ENCODE data around the gene PTGR2. TPM values are rescaled to one million over a fixed set of nuclear protein-coding genes. Genes with fewer than 3 reads are reported as not detected.
A peak's percentile ranks its signal among the peaks of the same experiment; 100 is the strongest.
"Not testable (repeated sequence)": the region's sequence is repeated elsewhere in the genome, so short reads cannot be mapped to it uniquely, and the experiment has no call there.

The PTGR2 gene
- total RNA-seq, 1 experiment from 2014 or later = 7.2 TPM

DNA sequence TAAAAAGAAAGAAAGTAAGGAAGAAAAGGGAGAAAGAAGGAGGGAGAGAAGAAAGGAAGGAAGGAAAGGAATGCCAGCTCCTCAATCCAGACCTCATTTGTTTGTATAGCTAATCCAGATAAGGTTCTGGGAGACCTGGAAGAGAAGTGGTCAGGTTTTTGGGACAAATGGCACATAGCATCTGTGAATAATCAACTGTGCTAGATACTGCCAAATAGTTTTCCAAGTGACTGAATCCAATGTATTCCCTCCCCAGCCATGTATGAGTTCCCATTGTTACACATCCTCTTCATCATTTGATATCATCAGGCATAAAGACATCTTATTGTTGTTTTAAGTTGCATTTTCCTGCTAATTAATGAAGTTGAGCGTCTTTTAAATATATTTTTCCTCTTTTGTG lies 18.6 kb upstream of the PTGR2 start:
- peak; percentile 87 for DNase-seq (ENCODE audit: low spot score)

DNA sequence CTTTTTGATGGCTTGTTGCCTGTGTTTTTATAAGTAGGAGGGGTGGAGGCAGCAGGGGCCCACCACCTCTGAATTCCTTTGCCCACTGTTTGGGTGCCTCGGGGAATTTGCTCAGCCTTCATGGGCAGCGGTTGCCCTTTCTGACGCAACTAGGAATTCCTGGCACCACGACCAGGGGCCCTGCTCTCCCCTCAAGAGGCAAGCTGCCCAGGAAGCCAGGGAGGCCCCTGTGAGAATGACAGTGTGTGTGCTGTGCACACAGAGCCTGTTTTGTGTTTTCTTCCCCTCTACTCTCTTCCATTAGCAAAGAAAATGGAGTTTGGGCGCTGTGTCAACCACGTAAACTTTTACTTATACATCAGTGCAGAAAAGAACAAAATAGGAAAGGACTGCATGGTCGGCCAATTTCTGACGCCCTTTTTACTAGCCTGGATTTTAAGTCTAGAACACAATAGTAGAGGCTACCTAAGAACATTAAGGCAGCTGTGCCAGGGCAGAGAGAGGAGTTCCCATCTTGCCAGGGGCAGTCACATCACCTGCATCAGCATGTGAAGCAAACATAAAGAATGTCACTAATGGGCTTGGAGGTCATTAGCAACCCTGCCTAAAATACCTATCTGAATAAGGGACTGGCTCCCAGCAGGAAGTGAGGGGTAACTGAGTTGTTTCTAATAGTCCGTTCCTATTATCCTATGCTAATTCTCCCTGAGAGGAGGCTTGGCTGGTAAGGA lies 17.9 kb upstream of the PTGR2 start:
- peak; percentile 92 for DNase-seq (ENCODE audit: low spot score)

DNA sequence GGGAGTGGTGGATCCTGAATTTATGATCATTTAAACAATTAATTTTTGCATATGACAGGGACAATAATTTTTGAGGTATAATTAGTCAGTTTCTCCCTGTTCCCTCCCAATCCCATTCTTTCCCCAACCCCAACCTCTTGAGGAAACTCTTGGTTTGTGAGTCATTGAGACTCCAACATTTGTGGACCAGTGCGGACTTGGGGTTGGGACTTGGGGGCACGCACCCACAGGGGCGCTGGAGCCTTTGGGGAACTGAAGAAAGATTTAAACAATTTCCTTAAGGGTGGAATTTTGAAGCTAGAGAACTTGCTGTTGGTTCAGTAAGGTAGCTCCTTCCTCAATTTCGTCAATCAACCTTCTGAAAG lies 17.4 kb upstream of the PTGR2 start:
- no peak for DNase-seq (ENCODE audit: low spot score)

DNA sequence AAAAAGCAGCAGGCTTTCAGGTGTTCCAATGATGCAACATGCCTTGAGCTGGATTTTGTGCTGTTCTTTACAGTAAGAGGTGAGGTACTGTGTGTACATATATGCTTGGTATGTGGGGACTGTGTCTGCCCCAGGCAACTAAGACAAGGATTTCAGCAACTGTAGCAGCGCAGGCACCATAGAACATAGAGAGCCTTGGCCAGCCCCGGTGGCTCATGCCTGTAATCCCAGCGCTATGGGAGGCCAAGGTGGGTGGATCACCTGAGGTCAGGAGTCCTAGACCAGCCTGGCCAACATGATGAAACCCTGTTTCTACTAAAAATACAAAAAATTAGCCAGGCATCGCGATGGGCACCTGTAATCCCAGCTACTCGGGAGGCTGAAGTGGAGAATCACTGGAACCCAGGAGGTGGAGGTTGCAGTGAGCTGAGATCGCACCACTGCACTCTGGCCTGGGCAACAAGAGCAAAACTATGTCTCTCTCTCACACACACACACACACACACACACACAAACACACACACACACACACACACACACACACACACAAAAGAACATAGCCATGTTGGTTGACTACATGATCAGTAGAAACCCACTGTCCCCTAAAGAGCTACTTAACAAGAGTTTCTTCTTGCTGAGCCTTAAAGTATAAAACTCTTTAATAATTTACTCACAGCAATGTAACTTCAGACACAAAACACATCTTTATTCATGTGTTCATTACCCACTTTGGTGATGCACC lies 13.2 kb upstream of the PTGR2 start:
- DNase-seq (ENCODE audit: low spot score) = not testable (repeated sequence)

DNA sequence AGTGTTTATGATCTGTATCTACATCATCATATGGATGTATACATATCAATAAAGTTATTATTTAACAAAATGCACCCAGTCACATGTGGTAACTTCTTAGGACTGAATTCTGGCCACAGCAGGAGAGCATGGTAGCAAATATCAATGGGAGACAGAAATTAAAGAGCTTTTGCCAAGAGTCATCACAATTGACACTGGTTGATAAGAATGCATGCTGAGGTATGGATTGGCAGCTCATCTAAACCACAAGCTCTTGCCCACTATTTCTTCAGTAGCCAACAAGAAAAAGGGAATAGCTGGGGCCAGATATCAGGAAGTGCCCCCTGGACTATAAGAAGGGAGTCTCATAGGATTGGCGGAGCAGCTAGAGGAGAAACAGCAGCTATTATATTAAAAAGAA lies 9.4 kb upstream of the PTGR2 start:
- no peak for DNase-seq (ENCODE audit: low spot score)

DNA sequence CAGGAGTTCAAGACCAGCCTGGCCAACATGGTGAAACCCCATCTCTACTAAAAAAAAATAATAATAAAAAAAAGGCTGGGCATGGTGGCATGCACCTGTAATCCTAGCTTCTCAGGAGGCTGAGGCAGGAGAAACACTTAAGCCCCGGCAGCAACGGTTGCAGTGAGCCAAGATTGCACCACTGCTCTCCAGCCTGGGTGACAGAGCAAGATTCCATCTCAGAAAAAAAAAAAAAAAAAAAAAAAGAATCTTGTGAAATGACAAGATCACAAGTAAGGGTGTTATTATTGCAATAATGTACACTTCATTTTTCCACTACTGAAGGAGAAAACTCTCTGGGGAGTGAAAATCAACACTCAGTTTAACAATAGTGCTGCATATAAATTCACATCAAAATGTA lies 8.8 kb upstream of the PTGR2 start:
- DNase-seq (ENCODE audit: low spot score) = no peak

DNA sequence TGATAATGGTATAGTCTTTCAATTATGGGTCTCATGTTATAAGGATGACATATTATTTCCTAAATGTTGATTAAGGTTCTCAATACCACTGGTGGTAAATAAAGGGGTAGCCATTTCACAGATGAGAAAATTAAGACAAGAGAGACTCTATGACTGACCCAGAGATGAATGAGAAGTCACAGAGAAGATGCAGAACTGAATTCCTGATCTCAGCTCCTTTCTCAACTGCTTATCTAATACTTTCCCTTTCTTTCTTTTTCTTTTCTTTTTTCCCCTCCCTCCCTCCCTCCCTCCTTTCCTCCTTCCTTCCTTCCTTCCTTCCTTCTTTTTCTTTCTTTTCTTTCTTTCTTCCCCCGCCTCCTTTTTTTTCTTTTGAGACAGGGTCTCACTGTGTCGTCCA lies 8.3 kb upstream of the PTGR2 start:
- no peak for DNase-seq (ENCODE audit: low spot score)

DNA sequence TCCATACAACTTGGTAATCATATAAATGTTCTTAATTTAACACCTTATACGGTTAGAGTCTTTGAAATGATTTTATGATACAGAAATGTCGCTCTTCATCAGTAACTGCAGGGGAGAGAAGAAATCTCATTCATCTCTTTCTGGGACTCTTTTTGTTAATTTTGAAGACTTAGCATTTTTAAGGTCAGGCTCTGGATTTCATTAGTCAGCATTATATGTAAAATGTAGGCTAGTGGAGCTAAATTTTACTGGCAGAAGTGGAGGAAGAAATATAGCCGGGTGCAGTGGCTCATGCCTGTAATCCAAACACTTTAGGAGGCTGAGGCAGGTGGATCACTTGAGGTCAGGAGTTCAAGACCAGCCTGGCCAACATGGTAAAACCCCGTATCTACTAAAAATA lies 4.7 kb upstream of the PTGR2 start:
- no peak for DNase-seq (ENCODE audit: low spot score)

DNA sequence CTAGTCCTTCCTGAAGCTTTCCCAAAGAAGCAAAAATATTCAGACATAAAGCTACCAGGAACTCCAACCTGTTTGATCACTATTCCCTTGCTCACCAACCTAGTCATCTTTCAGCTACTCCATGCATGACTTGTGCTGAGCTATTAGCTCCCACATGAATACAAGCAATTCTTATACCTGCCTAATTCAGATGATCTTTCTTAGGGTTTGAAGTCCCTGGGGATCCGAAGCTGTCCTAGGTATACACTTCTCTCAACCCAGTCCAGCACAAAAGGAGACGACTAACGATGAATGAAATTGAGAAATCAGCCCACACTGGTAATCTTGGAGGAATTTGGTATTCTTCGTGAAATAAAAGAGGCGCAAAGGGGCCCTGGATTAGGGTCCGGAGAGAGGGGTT lies 631 bp upstream of the PTGR2 start:
- no peak for DNase-seq (ENCODE audit: low spot score)

DNA sequence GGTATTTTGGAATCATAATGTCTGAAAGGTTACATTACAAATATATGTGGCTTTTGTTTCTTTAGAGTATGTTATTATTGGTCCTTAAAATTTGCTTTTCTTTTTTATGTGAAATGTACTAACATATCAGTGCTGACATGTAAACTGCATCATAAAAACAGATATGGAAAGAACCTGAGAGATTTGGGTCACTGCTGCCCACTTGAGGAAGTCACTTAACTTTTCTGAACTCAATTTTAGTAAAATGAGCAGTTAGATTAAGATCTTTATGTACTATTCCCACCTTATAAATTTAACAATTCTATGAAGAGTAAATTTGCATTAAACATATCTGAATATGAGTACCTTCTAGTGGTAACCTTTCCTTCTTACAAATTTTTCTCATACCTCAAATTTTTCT lies 7.5 kb downstream of the PTGR2 start:
- DNase-seq (ENCODE audit: low spot score) = no peak

DNA sequence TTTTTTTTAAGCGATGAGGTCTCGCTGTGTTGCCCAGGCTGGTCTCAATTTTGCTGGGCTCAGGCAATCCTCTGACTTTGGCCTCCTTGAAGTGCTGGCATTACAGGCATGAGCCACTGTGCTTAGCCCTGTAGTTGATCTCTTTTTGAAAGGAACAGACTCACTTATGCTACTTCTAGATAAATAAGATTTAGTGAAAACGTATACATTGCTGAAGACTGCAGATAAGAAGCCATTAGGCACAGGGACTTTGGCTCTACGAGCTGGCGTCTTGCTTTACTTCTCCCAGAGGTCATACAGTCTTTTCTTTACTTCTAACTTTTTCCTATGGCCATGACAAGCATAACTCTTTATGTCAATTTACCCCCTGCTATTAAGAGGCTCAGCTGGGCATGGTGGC lies 9.4 kb downstream of the PTGR2 start:
- DNase-seq (ENCODE audit: low spot score) = no peak

DNA sequence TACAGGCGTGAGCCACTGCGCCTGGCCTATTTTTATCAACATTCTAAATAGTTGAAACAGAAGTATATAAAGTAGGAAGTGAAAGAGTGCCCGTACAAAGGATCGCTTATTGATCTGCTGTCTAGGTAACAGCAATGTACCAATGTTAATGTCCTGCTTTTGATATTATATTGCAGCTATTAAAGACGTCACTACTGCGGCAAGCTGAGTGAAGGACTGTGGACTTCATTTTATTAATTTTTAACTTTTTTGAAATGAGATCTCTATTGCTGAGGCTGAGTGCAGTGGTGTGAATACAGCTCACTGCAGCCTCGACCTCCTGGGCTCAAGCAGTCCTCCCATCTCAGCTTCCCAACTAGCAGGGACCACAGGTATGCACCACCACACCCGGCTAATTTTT lies 10.8 kb downstream of the PTGR2 start:
- no peak for DNase-seq (ENCODE audit: low spot score)

DNA sequence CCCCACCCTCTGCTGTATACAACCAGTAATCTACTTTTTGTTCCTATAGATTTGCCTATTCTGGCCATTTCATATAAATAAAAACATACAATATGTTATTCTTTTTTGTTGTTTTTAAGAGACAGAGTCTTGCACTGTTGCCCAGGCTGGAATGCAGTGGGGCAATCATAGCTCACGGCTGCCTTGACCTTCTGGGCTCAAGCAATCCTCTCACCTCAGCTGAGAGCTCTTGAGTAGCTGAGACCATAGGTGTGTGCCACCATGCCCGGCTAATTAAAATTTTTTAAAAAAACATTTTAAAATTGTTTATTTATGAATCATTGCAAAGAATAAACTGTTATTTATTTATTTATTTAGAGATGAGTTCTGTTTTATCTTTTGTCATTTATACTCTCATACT lies 11.6 kb downstream of the PTGR2 start:
- DNase-seq (ENCODE audit: low spot score) = no peak

DNA sequence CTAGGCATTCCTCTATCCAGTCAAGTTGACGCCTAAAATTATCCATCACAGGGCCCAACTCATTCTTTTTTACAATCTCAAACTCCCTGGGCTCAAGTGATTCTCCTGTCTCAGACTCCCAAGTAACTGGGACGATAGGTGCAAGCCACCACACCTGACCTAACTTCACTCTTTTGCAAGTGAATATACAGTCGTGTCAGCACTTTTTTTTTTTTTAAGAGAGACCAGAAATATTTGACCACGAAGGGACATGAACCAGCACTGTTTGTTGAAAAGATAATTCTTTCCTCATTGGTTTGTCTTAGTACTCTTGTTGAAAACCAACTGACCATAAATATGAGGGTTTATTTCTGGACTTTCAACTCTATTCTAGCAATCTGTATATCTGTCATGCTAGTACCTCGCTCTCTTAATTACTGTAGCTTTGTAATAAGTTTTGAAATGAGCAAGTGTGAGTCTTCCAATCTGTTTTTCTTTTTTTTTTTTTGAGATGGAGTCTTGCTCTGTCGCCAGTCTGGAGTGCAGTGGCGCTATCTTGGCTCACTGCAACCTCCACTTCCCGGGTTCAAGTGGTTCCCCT lies 14.0 kb downstream of the PTGR2 start:
- DNase-seq (ENCODE audit: low spot score) = no peak

DNA sequence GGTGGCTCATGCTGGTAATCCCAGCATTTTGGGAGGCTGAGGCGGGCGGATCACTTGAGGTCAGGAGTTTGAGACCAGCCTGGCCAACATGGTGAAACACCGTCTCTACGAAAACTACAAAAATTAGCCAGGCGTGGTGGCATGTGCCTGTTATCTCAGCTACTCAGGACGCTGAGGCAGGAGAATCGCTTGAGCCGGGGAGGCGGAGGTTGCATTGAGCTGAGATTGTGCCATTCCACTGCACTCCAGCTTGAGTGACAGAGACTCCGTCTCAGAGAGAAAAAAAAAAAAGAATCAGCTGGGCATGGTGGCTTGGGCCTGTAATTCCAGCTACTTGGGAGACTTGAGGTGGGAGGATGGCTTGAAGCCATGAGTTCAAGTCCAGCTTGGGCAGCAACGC lies 18.1 kb downstream of the PTGR2 start:
- DNase-seq (ENCODE audit: low spot score) = not testable (repeated sequence)

DNA sequence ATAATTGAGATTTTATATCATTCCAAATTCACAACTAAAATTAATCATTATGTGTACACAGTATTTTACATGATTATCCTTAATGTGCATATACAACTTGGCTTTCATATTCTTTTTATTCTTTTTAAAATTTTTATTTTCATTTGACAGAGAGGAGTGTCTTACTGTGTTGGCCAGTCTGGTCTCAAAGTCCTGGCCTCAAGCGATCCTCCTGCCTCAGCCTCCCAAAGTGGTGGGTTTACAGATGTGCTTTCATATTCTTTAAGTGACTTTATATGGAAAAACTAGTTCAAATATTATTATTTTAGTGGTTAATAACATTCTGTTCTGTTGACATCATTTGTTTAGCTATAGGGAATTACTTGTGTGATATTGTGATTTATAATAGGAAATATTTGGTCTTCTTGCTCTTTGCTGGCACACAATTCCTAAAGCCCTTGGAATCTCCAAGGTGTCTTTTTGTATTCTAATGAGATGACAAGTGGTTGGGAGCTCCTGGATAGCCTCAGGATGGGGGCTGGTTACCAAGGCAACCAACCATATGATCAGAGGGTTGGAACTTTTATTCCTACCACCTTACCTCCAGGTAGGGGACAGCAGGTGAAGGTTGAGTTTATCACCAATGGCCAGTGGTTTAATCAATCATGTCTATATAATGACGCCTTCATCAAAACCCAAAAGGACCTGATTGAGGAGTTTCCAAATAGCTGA lies 19.0 kb downstream of the PTGR2 start:
- no peak for DNase-seq (ENCODE audit: low spot score)

DNA sequence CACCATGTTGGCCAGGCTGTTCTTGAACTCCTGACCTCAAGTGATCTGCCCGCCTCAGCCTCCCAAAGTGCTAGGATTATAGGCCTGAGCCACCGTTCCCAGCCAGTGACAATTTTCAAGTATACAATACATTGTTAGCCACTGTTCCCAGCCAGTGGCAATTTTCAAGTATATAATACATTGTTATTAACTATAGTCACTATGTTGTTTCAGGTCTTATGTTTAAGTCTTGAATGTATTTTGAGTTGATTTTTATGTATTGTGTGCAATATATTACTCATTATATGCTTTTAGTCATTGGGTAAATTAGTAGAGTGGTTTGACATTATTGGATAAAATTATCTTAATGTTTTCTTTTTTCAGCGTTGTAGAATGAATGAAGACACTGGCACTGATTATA lies 22.0 kb downstream of the PTGR2 start:
- DNase-seq (ENCODE audit: low spot score) = no peak

DNA sequence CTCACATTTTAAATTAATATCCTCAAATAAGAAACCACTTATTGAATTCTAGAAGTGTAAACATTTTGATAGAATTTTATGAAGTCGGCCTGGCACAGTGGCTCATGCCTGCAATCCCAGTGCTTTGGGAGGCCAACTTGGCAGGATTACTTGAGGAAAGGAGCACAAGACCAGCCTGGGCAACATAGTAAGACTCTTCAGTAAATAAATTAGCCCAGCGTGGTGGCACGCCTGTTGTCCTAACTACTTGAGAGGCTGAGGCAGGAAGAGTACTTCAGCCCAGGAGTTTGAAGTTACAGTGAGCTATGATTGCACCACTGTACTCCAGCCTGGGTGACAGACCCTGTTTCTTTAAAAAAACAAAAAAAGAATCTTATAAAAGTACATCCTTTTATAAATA lies 26.2 kb downstream of the PTGR2 start:
- DNase-seq (ENCODE audit: low spot score) = no peak

DNA sequence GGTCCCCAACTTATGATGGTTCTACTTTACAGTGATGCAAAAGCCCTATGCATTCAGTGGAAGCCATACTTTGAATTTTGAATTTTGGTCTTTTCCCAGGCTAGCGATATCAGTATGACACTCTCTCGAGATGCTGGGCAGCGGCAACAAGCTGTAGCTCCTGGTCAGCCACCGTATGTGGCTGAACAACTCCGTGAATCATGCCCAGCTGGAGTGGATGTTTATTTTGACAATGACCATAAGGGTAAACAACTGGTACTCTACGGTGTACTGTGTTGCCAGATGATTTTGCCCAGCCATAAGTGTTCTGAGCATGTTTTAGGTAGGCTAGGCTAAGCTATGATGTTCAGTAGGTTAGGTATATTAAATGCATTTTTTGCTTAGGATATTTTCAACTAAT lies 26.8 kb downstream of the PTGR2 start:
- peak; percentile 77 for DNase-seq (ENCODE audit: low spot score)

DNA sequence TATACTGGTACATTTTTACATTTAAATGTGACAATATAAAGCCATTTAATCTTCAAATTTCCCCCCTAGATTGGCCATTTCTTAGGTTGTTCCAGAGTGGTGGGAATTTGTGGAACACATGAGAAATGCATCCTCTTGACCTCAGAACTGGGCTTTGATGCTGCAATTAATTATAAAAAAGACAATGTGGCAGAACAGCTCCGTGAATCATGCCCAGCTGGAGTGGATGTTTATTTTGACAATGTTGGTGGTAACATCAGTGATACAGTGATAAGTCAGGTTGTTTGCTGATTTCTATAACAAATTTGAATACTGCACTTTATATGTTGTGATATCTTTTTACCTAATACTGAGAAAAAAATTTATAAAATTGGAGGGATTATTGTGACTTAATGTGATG lies 27.4 kb downstream of the PTGR2 start:
- DNase-seq (ENCODE audit: low spot score) = no peak

DNA sequence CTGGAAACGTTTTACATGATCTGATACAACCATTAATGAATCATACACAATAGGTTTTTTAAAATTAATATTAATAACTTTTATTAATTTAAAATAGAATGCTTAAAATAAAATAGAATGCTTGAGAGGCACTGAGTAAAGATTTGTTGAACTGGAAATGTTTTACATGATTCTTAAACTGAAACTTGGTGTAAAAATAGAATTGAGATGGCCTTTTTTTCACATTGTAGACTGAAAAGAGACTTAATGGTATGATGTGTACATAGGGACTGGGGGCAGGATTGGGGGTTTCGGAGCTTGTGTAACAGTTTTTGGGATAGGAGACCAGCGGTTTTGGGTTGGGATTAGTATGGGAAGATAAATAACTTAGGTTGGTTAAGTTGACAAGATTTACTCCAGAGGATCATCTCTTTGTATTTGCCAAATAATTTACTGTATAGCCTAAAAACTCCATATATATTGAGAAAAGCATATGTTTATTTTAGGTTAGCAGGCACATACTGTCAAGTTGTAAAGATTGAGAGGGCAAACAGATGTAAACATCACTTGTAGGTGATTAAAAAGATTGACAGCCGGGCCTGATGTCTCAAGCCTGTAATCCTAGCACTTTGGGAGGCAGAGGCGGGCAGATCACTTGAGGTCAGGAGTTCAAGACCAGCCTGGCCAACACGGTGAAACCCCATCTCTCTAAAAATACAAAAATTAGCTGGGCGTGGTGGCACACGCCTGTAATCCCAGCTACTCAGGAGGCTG lies 33.0 kb downstream of the PTGR2 start:
- DNase-seq (ENCODE audit: low spot score) = no peak

Measured in H4 (cell line).